Measurements from ENCODE around the gene MOSPD3.

DNA sequence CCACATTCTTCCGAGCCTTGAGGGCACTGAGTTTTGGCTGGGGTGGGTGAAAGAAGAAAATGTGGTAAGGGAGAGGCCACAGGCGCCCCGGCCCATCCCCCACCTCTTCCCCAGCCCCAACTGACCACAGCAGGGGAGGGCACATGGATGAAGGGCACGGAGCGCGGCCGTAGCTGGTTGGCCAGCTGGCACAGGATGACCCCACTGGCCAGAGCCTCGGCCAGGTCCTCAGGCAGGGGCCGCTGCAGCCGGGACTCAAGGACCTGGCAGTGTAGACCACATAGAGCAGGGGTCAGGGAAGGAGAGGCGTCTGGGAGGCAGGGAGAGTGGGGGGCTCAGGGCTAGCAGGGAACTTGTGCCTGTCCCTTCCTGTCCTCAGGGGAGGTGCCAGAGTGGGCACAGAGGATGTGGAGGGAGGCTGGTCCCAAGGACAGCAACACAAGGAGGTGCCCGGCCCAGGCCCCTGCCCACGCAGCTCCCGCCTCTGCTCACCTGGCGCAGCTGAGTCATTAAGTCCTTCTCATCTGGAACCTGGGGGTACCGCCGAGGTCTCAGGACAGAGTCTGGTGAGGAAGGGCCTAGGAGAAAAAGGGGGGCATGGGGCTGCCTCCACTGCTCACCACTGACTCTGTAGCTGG lies 36.5 kb upstream of the MOSPD3 start:
- no peak for TF ChIP-seq CTCF (IDR thresholded peaks at IDR 0.05; ENCODE audit: poor library complexity)
- TF ChIP-seq EZH2phosphoT487 (IDR thresholded peaks at IDR 0.05; ENCODE audit: low read depth, severe bottlenecking, unreplicated experiment) = no peak
- no peak for TF ChIP-seq EZH2 (IDR thresholded peaks at IDR 0.05; ENCODE audit: borderline replicate concordance)
